HG03045 (cell line): Measurements from ENCODE around the gene PANK1.
A peak's percentile ranks its signal among the peaks of the same experiment; 100 is the strongest.
"Not testable (repeated sequence)": the region's sequence is repeated elsewhere in the genome, so short reads cannot be mapped to it uniquely, and the experiment has no call there.

Source experiments
- ATAC-seq: cut with Tn5 transposase; IDR thresholded peaks from one replicate; pipeline ENCODE4 v1.9.1; 2021; ENCODE audit warnings: mild to moderate bottlenecking, moderate library complexity; ENCODE audit not compliant: unreplicated experiment

PANK1 gene

DNA sequence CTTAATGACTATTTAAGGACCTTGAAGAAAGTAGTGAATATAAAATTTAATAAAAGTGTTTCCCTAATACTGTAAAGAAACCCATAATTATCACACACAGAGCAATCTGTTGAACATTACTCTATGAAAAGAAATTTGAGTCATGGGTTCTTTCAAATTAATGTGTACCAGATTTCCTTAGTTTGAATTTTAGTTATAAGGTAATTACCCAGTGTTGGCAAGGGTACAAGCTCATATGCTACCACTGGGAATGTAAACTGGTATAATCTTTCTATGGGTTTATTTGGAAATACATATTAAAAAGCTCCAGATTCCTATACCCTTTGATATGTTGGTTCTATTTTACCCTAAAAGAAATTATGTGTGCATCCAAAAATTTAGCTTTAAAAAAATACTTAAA lies 22.9 kb downstream of the PANK1 start:
- no peak for ATAC-seq

GRCh38 chr10:89621438-89621837 lies 23.6 kb downstream of the PANK1 start:
- no peak for ATAC-seq

DNA sequence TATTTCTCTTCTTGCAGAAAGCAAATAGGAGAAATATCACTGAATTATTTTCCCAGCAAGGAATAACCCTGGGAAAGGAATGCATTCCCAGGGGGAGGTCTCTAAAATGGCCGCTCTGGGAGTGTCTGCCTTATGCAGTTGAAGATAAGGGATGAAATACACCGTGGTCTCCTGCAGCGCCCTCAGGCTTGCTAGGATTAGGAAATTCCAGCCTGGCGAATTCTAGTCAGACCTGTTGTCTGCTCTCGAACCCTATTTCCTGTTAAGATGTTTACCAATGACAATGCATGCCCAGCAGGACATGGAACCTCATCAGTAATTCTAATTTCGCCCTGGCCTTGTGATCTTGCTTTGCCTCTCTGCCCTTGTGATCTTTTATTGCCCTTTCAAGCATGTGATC lies 24.7 kb downstream of the PANK1 start:
- not testable (repeated sequence) for ATAC-seq

- no peak for ATAC-seq
Observed at GRCh38 chr10:89615824-89616223, 29.2 kb downstream of the PANK1 start.

GRCh38 chr10:89615112-89615511 lies 29.9 kb downstream of the PANK1 start:
- ATAC-seq: no peak

- no peak for ATAC-seq
Observed at GRCh38 chr10:89613582-89613981, 31.5 kb downstream of the PANK1 start.

- ATAC-seq: no peak
Observed at GRCh38 chr10:89611282-89611681, 33.8 kb downstream of the PANK1 start.

DNA sequence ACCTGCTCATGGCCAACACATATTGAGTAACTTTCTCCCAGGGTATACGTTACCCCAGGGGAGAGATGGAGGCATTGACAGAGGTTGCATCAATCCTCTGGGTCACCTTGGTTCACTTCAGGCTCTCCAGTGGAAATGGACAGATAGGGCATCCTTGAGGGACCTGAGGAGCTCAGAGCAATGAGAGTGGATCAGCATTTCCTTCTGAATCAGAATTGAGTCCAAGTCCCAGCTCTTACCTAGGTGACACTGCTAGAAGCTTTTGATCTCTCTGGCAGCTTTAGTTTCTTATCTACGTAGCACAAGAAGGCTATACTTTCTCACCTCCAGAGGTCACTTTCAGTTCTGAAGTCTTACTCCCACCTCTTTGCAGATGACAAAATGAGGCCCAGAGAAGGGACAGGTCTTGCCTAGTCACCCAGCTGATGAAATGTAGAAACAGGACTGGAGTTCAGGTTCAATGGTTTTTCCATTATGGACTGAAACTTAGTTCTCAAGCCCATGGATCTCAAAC lies 35.2 kb downstream of the PANK1 start:
- ATAC-seq: peak; percentile 85

DNA sequence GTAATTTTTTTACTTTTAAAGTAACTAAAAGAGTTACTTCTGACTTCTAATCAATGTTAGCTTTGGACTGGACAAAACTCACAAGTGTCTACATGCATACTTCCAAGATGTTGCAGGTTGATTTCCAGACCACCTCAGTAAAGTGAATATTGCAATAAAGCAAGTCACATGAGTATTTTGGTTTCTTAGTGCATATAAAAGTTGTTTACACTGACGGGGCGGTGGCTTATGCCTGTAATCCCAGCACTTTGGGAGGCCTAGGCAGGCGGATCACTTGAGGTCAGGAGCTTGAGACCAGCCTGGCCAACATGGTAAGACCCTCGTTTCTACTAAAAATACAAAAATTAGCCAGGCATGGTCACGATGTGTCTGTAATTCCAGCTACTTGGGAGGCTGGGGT lies 40.8 kb downstream of the PANK1 start:
- no peak for ATAC-seq

- ATAC-seq: no peak
Observed at GRCh38 chr10:89602919-89603318, 42.1 kb downstream of the PANK1 start.

DNA sequence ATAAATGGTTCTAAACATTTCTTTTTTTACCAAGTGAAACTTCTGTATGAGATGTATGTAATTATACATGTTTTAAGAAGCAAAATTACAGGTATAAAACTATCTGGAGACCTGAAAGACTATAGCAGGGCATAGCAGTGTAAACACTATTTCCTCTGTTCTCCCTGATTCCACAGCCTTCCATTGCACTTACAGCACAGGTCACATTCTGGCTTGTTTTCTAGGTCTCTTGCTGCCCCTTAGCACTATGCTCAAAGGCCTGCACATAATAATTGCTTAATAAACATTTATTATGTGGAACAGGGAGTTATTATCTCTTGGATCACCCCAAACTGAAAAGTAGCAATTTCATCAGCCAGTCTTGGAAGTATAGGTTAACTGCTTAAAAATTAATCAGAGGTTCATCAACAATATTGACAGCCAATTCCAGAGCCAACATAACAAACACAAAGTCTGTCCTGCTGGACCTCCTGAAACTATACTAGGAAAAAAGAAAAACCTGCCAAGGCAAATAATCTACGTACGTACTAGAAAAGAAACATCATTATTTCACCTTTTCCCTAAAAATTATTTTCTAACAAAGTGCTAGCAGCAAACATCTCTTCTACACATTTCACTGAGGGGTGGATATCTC lies 43.2 kb downstream of the PANK1 start:
- ATAC-seq: no peak

DNA sequence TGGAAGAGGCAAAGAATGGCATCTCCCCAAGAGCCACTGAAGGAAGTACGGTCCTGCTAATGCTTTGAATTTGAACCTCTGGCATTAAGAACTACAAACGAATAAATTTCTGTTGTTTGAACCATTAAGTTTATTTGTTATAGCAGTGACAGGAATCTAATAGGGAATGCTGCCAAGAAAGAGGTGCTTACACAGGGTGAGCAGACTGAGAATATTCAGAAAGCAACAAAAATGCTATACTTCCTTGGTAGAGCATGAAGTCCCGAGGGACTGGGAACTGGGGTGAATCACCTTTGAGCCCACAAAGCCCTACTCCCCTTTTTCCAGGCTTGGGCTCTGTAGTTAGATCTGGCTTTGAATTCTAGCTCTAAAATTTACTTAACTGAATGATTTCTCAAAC lies 45.0 kb downstream of the PANK1 start:
- ATAC-seq: no peak

GRCh38 chr10:89593043-89593442 lies 52.0 kb downstream of the PANK1 start:
- no peak for ATAC-seq

GRCh38 chr10:89592539-89592938 lies 52.5 kb downstream of the PANK1 start:
- no peak for ATAC-seq

DNA sequence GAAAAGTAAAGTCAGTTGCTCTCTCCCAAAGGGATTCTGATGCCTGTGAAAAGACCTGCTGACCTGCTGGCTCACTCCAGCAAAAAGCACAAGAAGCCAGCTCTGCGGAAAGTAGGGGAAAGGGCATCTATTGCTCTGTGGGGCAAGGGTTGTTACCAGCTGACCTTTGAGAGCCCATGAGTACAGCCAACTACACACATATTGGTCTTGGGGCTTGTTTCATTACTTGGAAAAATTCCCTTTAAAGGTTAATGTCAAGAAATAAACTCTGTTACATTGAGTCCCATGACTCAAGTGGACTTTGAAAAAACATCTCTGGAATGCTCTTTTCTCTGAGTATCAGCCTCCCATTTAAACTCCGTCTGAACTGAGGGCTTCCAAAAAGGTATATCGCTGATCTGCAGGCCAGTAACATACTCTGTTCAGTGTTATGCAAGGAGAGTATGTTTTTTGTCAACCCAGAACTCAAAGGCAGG lies 53.2 kb downstream of the PANK1 start:
- ATAC-seq: no peak

DNA sequence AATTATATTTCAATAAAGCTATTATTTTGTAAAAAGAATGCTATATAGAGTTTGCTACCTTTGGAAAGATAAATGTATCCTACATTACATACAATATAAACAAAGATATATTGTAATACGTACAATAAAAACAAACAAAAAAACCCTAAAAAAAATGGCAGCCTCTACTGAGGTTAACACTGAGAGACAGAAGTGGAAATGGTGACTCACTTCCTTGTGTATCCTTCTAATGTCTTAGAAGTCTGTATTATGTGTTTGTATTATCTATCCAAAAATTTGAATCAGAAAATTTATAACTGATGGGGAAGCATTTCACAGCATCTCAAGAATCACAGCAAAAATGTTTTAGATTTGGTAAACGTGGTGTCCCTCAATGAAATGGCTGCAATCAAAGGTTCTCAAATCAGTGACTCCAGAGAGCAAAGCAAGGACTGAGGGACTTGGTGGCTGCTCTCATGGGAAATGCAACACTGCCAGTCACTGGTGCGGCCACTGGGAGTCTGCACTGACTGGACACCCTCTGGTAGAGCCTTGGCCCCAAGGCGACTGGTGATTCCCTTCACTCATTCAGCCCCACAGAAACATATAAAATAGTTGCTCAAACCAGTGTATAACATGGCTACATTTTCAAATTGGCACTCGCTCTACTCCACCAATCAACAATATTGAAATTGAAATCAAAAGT lies 53.8 kb downstream of the PANK1 start:
- no peak for ATAC-seq

DNA sequence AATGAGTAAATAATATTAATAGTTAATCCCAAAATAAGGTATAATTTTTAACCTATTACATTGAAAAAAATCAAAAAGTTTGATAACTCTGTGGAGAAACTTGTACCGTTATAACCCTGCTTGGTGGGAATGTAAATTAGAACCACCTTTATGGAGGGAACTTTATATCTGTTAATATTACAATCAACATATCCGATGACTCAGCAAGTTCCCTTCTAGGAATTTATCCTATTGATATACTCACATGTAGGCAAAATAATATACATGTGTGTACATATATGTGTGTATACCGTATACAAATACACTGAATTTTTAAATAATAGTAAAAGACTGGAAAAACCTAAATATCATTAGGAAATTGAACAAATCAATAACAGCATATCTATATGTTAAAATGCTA lies 54.7 kb downstream of the PANK1 start:
- ATAC-seq: no peak

DNA sequence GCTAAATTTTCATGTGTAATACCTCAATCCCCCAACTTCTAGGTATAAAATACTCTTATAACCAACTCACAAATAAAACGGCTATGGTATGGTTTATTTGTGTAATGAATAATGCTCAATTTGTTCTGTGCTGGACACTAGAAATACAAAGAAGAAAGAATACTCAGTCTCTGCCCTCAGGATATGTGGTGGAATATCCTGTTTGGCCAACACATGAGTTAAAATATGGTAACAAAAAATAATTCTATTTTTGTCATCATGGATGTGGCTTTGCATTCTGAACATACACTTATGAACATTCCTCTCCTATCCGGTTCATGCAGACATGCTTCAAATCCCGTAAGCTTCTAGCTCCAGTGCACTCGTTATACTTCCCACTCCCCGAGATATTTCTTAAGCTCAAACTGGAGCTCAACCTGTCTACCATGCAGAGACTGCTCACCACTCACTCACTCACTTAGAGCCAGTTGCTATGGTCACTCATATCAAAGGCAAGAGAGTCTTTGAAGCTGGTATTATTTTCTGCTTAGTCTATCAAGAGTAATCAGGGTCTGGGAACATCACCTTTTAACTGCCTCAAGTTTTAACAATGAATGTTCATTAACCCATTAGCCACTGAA lies 55.8 kb downstream of the PANK1 start:
- no peak for ATAC-seq

DNA sequence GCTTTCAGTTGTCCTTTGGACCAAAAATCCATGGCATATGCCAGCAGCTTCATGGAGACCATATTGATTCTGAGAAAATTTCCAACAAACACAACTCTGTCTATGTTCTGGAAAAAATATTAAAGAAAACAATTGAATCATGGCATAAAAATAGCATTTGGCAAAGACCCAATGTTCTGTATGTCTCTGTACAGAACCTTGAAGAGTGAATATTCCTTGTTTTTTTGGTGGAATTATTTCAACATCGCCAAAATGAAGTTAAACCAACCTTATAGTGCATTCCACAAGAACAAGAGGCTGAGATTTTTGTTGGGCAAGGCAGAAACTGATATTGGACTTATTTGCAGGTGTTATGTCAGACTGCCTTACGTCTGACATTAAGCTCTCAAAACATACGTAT lies 56.4 kb downstream of the PANK1 start:
- ATAC-seq: no peak

GRCh38 chr10:89582022-89582421 lies 63.0 kb downstream of the PANK1 start:
- no peak for ATAC-seq

GRCh38 chr10:89580243-89580642 lies 64.8 kb downstream of the PANK1 start:
- no peak for ATAC-seq

DNA sequence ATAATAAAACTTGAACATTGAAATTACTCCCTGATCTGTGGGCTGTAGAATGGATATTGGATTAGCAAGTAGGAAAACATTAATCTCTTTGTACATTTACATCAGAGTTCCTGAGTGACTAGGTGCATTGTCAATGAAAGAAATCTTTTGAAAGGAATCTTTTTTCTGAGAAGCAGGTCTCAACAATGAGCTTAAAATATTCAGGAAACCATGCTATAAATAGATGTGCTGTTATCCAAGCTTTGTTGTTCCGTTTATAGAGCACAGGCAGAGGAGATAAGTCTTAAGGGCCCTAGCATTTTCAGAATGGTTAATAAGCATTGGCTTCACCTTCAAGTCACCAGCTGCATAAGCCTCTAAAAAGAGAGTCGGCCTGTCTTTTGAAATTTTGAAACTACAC lies 68.3 kb downstream of the PANK1 start:
- no peak for ATAC-seq
